Tongue (tissue), 2 donors: Measurements from ENCODE around the gene EFCC1. TPM values are rescaled to one million over a fixed set of nuclear protein-coding genes. Genes with fewer than 3 reads are reported as not detected.

ENCODE experiments used
- DNase-seq: peaks from one replicate; pipeline ENCODE4 v3.0.0-alpha.2; 2015
- total RNA-seq: library from RNA; depleted of rRNA; stranded (reverse); fragments of >200 nt; gene quantifications from one replicate; pipeline ENCODE4 v1.2.3, GENCODE V29; 2014

Gene EFCC1
- total RNA-seq, 1 donor from 2014 or later = 1.3 TPM

GRCh38 chr3:129014793-129015345, 13.8 kb downstream of the EFCC1 start:
- DNase-seq = no peak

GRCh38 chr3:129015388-129016105, 14.4 kb downstream of the EFCC1 start:
- DNase-seq = no peak

DNA sequence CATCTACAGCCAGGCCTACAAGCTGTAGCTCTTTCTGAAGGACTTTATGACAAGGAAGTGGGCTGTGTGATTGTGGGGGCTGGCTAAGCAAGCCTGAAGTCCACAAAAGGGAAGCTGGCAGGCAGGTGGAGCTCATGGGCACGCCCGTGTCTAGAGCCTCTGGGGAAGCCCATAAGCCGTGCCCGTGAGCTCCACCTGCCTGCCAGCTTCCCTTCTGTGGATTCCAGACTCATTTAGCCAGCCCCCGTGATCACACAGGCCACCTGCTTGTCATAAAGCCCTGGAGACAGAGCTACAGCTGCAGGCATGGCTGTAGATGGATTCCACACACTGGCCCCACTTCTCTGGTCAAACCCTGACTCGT, 15.2 kb downstream of the EFCC1 start:
- DNase-seq = peak; percentile 68

GRCh38 chr3:129016720-129017483, 15.8 kb downstream of the EFCC1 start:
- DNase-seq = no peak

DNA sequence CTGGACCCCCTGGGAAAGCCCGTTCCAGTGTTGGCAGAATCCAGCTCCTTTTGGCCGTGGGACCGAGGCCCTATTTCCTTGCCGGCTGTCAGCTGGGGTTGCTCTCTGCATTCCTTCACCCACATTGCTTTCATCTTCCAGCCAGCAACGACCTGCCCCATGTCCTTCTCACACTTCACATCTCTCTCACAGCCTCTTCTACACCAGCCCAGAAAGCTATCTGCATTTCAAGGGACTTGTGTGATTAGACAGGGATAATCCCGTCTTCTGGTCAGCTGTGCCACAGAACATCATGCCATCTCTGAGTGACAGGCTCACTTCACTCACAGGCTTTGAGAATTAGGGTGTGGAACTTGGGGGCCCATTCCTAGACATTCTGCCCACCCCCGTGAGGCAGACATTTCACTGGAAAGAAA, 16.4 kb downstream of the EFCC1 start:
- peak; percentile 38 for DNase-seq

DNA sequence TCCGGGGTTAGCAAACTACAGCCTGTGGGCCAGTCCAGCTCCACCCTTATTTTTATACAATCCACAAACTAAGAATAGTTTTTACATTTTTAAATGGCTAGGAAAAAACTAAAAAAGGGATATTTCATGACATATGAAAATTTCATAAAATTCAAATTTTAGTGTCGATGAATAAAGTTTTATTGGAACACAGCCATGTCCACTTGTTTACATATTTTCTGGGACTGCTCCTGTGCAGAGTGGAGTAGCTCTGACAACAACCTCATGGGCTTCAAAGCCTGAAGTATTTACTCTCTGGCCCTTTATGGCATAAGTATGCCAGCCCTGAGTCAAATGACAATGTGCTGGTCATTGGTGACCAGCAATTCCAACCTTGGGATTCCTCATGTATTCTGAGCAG, 17.2 kb downstream of the EFCC1 start:
- DNase-seq = no peak

DNA sequence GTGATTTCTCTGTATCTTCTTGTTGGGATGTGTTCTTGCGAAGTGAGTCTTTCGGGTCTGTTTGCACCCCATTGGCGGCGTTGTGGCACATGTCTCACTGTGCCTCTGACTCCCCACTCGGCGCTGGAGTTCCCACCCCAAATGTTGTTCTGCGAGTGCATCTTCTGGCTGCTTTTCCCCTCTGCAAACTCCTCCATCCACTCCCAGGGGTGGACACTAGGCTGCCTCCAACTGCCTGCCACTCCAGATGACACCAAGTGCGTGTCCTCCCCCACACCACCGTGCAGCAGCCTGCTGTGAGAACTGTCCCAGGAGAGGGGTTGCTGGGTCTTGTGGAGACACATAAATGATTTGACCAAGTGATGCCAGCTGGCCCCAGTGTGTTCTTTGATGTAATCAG, 17.6 kb downstream of the EFCC1 start:
- DNase-seq = no peak

DNA sequence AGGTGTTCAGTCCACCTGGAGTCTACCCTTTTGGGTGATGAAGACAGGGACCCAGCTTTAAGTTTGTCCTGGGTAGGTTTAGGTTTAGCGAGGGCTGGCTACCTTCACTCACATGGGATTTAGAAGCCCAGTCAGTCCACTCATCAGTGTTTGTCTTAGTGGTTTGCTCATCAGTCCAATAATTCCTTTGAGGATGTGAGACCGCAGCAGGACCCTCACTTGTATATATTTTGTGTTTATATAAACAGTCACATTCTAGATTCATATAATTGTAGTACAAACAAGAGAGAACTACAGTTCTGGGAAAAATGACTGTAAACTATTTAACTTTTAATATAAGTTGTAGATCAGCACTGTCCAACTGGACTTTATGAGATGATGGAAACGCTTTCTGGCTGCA, 18.2 kb downstream of the EFCC1 start:
- no peak for DNase-seq

GRCh38 chr3:129020691-129021090, 19.6 kb downstream of the EFCC1 start:
- DNase-seq = no peak

DNA sequence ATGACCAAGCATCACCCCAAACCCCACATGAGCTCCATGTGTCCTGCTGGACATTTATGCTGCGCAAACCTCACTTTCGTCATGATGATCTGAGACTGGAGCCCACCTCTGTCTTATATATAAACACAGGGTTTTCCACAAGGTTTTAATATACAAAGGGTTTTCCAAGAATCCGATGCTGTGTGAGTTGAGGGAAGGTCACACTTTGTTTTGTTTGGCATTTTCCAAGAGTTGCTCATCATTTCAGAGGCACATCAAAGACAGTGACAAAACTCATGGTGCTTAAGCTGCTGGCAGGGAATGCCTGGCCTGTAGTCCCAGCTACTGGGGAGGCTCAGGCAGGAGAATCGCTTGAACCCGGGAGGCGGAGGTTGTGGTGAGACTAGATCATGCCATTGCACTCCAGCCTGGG, 20.0 kb downstream of the EFCC1 start:
- DNase-seq = no peak

- DNase-seq = peak; percentile 85
These were observed 21.3 kb downstream of the EFCC1 start for GRCh38 chr3:129022114-129023007.

GRCh38 chr3:129023008-129023358, 21.9 kb downstream of the EFCC1 start:
- DNase-seq = no peak

GRCh38 chr3:129023909-129024308, 22.8 kb downstream of the EFCC1 start:
- DNase-seq = no peak

- DNase-seq = no peak
These were observed 24.0 kb downstream of the EFCC1 start for GRCh38 chr3:129025108-129025507.

DNA sequence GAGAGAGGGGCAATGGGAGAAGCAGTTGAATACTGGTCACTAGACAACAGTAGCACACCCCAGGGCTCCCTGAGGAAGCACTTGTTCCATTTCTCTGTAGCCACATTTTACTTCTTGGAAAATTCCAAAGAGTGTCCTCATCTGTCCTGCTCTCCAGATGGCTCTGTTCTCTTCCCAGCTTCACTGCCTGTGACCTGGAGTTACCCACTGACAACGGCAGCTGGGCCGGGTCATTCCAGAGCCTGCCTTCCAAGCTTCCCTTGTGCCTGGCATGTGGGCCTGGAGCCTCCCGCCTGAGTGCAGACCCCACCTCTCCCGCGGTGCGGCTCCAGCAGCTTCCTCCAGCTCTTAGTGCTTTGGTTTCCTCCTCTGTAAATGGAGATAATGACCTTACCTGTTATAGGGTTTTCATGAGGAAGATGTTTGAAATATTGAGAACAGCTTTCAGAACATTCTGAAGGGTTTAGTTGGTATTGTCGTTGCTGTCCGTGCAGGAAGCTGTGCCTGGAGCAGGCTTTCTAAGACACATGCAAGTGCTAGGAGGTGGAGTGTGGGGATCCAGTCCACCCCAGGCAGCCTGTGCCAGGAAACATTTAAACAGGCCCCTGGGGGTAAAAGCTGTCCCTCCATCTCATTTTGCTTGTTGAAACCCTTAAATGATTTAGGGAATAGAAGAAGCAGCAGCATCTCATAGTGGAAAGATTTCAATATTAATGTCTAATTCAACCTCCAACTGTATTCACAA, 24.8 kb downstream of the EFCC1 start:
- peak; percentile 62 for DNase-seq

GRCh38 chr3:129026728-129027543, 25.8 kb downstream of the EFCC1 start:
- peak; percentile 93 for DNase-seq

DNA sequence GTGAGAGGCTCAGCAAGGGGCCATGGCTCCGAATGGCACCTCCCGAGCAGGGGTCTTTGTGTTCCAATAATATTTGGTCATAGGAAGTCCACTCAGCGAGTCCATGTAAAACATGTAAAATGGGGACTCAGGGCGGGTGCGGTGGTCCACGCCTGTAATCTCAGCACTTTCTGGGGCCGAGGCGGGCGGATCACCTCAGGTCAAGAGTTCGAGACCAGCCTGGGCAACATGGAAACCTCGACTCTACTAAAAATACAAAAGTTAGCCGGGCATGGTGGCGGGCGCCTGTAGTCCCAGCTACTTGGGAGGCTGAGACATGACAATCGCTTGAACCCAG, 26.4 kb downstream of the EFCC1 start:
- no peak for DNase-seq

DNA sequence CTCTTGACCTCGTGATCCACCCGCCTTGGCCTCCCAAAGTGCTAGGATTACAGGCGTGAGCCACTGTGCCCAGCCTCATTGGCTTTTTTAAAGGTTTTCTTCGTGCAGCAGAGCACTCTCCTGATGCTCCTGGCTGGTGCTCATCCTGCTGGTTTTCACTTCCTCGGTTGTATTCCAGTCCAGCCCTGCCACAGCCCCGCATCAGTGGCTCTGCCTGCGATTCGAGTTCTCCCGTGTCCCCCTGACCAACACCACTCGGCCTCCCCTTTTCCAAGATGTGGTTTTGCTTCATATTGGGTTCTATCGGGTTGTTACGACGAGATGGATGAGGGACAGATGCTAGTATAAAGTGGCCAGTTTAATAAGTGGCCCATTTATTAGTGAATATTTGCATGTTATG, 27.8 kb downstream of the EFCC1 start:
- DNase-seq = no peak

DNA sequence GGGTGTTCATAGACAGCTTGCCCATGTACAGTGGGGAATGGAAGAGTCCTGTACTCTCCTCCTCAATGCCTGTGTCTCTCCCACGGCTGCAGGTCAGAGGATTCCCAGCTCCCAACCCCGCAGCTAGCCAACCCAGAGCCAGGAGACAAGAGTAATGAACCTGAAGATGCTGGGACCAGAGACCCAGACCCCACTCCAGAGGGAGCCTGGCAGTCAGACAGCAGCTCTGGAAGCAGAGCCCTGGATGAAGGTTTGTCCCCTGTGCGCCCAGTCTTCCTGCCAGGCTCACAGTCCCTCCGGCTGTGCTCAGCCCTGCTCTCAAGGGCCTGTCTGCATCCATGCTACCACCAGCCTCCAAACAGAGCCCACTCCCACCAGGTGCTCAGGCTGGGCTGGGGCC, 29.5 kb downstream of the EFCC1 start:
- no peak for DNase-seq

- DNase-seq = no peak
These were observed 30.5 kb downstream of the EFCC1 start for GRCh38 chr3:129031476-129032215.
